Dedifferentiated amniotic fluid mesenchymal stem cell (primary cell): ENCODE measurements around the gene ATF6B.

ENCODE experiments used
- DNase-seq: peaks from one replicate; pipeline ENCODE4 v3.0.0-alpha.2; 2016; ENCODE audit errors: extremely low spot score

Gene ATF6B

GRCh38 chr6:32131439-32131948 lies 3.4 kb upstream of the ATF6B start:
- no peak for DNase-seq

GRCh38 chr6:32129297-32130088 lies 1.4 kb upstream of the ATF6B start:
- DNase-seq, result peak; percentile 45

- no peak for DNase-seq
These were observed 778 bp upstream of the ATF6B start for GRCh38 chr6:32128751-32129296.

- DNase-seq, result no peak
These were observed 683 bp downstream of the ATF6B start for GRCh38 chr6:32127409-32127716.

- DNase-seq, result no peak
These were observed 1.2 kb downstream of the ATF6B start for GRCh38 chr6:32126880-32127279.

- DNase-seq, result no peak
These were observed 4.4 kb downstream of the ATF6B start for GRCh38 chr6:32123681-32124080.

GRCh38 chr6:32120573-32121059 lies 7.4 kb downstream of the ATF6B start:
- DNase-seq, result no peak

- DNase-seq, result peak; percentile 82
These were observed 9.0 kb downstream of the ATF6B start for GRCh38 chr6:32118782-32119628.

- no peak for DNase-seq
These were observed 10.6 kb downstream of the ATF6B start for GRCh38 chr6:32117461-32117860.

- no peak for DNase-seq
These were observed 11.4 kb downstream of the ATF6B start for GRCh38 chr6:32116674-32117073.

GRCh38 chr6:32115623-32116022 lies 12.4 kb downstream of the ATF6B start:
- no peak for DNase-seq

- no peak for DNase-seq
These were observed 13.2 kb downstream of the ATF6B start for GRCh38 chr6:32114796-32115195.

GRCh38 chr6:32113386-32114352 lies 14.4 kb downstream of the ATF6B start:
- DNase-seq, result peak; percentile 86

GRCh38 chr6:32112431-32112980 lies 15.5 kb downstream of the ATF6B start:
- DNase-seq, result no peak

GRCh38 chr6:32111424-32112066 lies 16.5 kb downstream of the ATF6B start:
- no peak for DNase-seq

- DNase-seq, result no peak
These were observed 17.4 kb downstream of the ATF6B start for GRCh38 chr6:32110632-32111031.

GRCh38 chr6:32109765-32110160 lies 18.3 kb downstream of the ATF6B start:
- DNase-seq, result no peak

GRCh38 chr6:32109114-32109764 lies 18.8 kb downstream of the ATF6B start, which contains the start of gene TNXB:
TSS of gene TNXB (minus strand) at chr6:32109338. CDS start at chr6:32098198, 11,140 bp downstream.
- no peak for DNase-seq

GRCh38 chr6:32108727-32109113 lies 19.3 kb downstream of the ATF6B start:
- no peak for DNase-seq

- DNase-seq, result no peak
These were observed 19.9 kb downstream of the ATF6B start for GRCh38 chr6:32108094-32108627.
